ACHN (cell line): ENCODE measurements around the gene CCDC47.
"Not testable (repeated sequence)": the region's sequence is repeated elsewhere in the genome, so short reads cannot be mapped to it uniquely, and the experiment has no call there.

Experiments used
- DNase-seq: peaks from one replicate; pipeline ENCODE4 v3.0.0-alpha.2; 2015
- in situ Hi-C: cut with HindIII; loops from 2 replicates; pipeline ENCODE4 v1.10.0; 2017; ENCODE audit warnings: low sequenced_read_pairs, low pct_ligation_motif_present, low pct_unique_long_range_greater_than_20kb

CCDC47 gene

GRCh38 chr17:63773272-63774140 lies at the start of gene CCDC47:
CCDC47 (minus strand) TSS chr17:63773597; CDS start chr17:63766175, 7,422 bp downstream.
- in situ Hi-C loops: no loop called here

GRCh38 chr17:63822537-63822936 lies 49.1 kb upstream of the CCDC47 start:
- DNase-seq: no peak
- in situ Hi-C loops: no loop called here

More at GRCh38 chr17:63773272-63774140, at the start of gene CCDC47:
- DNase-seq: peak; percentile 99

- no peak for DNase-seq
- in situ Hi-C loops: no loop called here
Observed at GRCh38 chr17:63821804-63822203, 48.4 kb upstream of the CCDC47 start.

GRCh38 chr17:63820963-63821561 lies 47.7 kb upstream of the CCDC47 start:
- DNase-seq: no peak
- in situ Hi-C loops: no loop called here

- in situ Hi-C loops: loop anchor here (10.0 kb wide), 1 partner anchor 55 kb away; no protein-coding TSS in a partner anchor
- DNase-seq: no peak
Observed at GRCh38 chr17:63819585-63820537, 46.5 kb upstream of the CCDC47 start.

- peak; percentile 73 for DNase-seq
- in situ Hi-C loops: loop anchor here (10.0 kb wide), 1 partner anchor 54 kb away; no protein-coding TSS in a partner anchor
Observed at GRCh38 chr17:63819131-63819530, 45.7 kb upstream of the CCDC47 start.

- no peak for DNase-seq
- in situ Hi-C loops: loop anchor here (10.0 kb wide), 1 partner anchor 53 kb away; no protein-coding TSS in a partner anchor
Observed at GRCh38 chr17:63817736-63818385, 44.5 kb upstream of the CCDC47 start.

GRCh38 chr17:63816669-63817068 lies 43.3 kb upstream of the CCDC47 start:
- no peak for DNase-seq
- in situ Hi-C loops: loop anchor here (10.0 kb wide), 1 partner anchor 52 kb away; no protein-coding TSS in a partner anchor

- in situ Hi-C loops: loop anchor here (10.0 kb wide), 1 partner anchor 51 kb away; no protein-coding TSS in a partner anchor
- no peak for DNase-seq
Observed at GRCh38 chr17:63816123-63816522, 42.7 kb upstream of the CCDC47 start.

GRCh38 chr17:63809970-63810369 lies 36.6 kb upstream of the CCDC47 start:
- DNase-seq: no peak
- in situ Hi-C loops: loop anchor here (10.0 kb wide), 1 partner anchor 45 kb away; no protein-coding TSS in a partner anchor

GRCh38 chr17:63805591-63805990 lies 32.2 kb upstream of the CCDC47 start:
- in situ Hi-C loops: no loop called here
- no peak for DNase-seq

- in situ Hi-C loops: no loop called here
- no peak for DNase-seq
Observed at GRCh38 chr17:63804328-63804727, 30.9 kb upstream of the CCDC47 start.

- in situ Hi-C loops: no loop called here
- DNase-seq: no peak
Observed at GRCh38 chr17:63800783-63801182, 27.4 kb upstream of the CCDC47 start.

GRCh38 chr17:63798572-63799106 lies 25.2 kb upstream of the CCDC47 start:
- DNase-seq: no peak
- in situ Hi-C loops: no loop called here

GRCh38 chr17:63796375-63796774 lies 23.0 kb upstream of the CCDC47 start:
- DNase-seq, in situ Hi-C loops: not testable (repeated sequence)

- DNase-seq: no peak
- in situ Hi-C loops: no loop called here
Observed at GRCh38 chr17:63792055-63792729, 18.8 kb upstream of the CCDC47 start.

- no peak for DNase-seq
- in situ Hi-C loops: no loop called here
Observed at GRCh38 chr17:63790057-63790456, 16.7 kb upstream of the CCDC47 start.
